ENCODE data around the gene GADD45B.
"Not testable (repeated sequence)": the region's sequence is repeated elsewhere in the genome, so short reads cannot be mapped to it uniquely, and the experiment has no call there.

GADD45B gene

DNA sequence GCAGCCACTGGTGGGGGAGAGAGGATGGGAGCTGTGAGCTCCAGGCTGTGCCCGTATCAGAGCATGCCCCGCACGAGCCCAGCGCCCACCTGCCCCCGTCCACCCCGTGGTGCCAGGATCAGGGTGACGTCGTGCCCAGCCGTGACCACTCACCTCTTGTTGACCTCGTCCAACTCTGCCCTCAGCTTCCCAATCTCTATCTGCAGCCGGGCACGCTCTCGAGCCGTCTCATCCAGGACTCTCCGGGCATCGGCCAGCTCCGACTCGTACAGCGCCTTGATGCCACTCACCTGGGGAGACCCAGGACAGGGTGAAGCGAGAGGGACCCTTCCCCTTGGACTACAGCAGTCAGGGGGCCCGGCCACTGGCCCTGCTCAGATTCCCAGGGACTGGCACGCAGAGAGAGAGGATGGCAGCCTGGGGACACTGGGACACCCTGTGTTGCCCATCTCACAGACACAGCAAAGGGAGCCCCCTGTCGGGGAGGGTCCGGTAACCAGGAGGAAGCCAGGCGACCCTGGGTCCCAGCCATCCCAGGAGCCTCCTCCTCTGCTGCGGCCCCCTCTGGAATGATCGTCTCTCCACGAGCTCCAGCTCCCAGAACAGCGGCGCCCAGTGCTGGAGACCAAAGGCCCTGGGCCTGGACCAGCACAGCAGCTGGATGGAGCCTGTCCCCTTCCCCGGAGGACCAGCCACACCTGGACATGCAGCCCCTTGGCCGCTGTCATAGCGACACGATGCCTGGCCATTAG is 31.5 kb upstream of the GADD45B start:
- DNase-seq (ENCODE audit: low spot score): no peak

DNA sequence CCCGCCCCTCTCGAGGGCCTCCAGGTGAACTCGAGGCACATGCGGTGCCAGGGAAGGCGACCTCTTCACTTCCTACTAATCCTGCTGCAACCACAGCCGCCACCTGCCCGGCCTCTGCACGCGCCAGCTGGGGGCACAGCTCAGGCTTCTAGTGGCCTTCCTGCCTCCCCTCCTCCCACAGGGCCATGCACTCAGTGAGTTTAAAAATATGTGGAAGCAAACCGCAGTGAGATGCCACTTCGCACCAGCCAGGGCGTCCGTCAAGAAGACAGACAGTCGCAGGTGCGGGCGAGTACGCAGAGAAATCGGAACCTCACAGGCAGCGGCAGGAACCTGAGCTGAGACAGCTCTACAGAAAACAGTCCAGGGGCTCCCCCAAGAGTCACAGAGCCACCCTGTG is 29.5 kb upstream of the GADD45B start:
- DNase-seq (ENCODE audit: low spot score): no peak

DNA sequence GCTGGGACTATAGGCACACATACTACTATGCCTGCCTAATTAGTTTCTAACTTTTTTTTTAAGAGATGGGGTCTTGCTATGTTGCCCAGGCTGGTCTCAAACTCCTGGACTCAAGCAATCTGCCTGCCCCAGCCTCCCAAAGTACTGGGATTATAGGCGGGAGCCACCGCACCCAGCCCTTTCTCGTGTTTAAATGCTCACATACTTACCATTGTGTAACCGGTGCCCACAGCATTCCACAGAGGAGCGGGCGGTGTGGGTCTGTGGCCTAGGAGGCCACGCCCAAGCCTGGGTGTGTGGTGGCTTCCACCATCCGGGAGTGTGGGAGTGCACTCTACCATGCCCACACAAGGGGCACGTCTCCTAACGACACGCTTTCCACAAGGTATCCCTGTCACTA is 26.9 kb upstream of the GADD45B start:
- DNase-seq (ENCODE audit: low spot score): peak; percentile 35

- DNase-seq (ENCODE audit: low spot score): no peak
These were observed 24.8 kb upstream of the GADD45B start for GRCh38 chr19:2451138-2451537.

- DNase-seq (ENCODE audit: low spot score): no peak
These were observed 24.2 kb upstream of the GADD45B start for GRCh38 chr19:2451741-2452140.

DNA sequence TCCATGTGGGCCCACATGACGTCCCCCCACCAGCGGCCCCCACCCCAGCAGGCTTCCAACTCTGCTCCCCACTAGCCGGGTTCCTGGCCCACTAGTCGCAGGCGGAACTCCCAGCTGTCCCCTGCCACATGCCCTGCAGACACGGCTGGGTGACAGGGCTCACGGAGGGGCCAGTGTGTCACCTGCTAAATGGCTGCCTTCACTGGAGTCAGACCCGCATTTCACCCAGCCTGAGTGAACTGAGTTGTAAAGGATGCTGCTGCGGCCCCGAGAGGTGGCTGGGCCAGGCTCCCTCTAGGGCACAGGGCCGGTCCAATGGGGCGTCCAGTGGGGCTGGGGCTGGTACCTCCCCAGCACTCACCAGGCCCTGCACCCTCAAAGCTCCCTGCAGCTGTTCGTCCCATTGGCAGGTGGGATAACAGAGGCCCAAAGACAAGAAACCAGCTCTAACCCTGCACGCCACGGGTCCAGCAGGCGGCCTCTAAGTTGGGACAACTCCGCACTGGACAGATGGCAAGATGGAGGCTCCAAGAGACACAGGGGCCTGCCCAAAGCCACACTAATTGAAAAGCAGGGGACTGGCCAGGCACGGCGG is 22.4 kb upstream of the GADD45B start:
- no peak for DNase-seq (ENCODE audit: low spot score)

DNA sequence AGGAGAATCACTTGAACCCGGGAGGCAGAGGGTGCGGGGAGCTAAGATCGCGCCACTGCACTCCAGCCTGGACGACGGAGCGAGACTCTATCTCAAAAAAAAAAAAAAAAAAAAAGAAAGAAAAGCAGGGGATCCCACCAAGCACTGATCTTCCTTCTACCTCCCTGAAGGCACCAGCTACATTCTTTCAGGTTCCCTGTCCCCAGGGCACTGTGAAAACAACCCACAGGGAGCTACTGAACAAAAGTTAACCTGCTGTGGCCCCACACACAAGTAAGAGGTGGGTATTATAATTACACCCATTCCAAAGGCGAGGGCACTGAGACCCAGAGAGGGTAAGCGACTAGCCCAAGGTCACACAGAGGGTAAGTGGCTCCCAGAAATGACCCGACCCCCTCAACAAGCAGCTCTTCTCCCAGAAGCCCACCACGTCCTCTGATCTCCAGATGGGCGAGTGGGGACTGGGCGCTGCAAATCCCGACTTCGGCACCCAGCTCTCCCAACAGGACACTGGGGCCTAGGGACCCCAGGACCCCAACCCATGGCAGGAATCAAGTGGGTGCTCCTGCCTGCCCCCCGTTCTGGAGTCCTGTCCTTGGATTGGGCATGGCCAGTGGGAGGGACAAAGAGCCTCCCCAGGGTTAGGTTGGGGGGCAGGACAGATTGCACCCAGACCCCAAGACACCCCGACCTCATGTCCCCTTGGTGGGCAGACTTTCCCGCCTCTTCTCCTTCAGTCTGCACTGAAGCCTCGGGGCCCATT is 21.5 kb upstream of the GADD45B start:
- no peak for DNase-seq (ENCODE audit: low spot score)

DNA sequence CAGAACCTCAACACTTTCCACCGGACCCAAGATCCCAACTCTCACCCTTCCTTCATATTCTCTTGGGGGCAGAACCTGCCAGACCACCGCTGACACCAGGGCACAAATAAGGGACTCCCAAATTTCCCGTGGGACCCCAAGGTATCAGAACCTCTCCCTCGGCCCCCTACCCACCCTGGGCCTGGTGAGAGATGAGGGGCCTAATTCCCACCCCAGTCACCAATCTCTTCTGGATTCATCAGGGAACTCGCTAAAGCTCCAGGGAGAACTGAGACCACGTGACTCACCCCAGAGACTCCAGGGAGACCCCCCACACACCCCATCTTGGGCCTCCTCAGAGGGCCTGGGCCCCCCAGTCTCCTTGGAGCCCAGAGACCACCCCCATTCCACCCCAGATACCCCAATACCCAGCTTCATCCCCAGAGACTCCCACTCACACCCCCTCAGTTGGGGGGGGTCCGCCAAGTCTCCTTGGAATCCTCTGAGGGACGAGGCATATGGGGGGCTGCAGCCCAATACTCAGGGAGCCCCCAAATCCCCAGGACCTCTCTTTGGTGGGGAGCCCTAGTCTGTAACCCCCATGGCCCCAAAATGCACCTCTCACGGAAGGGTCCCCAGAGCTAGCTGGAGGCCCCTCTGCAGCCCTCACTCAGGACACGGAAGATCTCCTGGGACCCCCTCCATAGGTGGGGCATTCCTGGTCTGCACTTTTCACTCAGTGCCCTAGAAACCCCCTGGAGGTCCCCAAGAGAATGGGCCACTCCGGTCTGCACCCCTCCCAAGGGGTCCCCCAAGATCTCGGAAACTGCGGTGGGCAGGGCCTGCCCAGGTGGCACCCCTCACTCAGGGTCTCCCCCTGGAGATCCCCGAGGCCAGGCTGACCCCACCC is 20.7 kb upstream of the GADD45B start:
- DNase-seq (ENCODE audit: low spot score): no peak

- peak; percentile 58 for DNase-seq (ENCODE audit: low spot score)
These were observed 19.9 kb upstream of the GADD45B start for GRCh38 chr19:2455851-2456570.

DNA sequence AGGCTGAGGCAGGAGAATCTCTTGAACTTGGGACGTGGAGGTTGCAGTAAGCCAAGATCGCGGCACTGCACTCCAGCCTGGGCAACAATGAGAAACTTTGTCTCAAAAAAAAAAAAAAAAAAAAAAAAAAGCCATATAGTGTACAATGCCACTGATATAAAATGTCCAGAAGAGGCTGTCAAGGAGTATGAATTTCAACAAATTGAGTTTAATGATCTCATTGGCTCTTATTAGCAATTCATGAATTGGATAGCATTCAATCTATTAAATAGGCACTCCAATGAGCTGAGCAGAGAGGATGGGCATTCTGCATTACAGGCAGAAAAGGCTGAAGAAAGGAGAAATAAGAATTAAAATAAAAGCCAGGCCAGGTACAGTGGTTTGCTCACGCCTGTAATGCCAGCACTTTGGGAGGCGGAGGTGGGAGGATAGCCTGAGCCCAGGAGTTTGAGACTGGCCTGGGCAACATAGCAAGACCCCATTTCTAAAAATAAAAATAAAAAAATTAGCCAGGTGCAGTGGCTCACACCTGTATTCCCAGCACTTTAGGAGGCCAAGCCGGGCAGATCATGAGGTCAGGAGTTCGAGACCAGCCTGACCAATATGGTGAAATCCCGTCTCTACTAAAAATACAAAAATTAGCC is 18.4 kb upstream of the GADD45B start:
- no peak for DNase-seq (ENCODE audit: low spot score)

DNA sequence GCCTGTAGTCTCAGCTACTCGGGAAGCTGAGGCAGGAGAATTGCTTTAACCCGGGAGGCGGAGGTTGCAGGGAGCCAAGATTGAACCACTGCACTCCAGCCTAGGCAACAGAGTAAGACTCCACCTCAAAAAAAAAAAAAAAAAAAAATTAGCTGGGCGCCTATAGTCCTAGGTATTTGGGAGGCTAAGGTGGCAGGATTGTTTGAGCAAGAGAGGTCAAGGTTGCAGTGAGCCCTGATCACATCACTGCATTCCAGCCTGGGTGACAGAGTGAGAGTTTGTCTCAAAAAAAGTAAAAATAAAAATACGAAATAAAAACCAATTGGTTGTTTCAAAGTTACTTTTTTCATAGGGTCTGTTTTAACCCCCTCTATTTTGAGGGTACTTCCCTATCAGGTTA is 17.9 kb upstream of the GADD45B start:
- DNase-seq (ENCODE audit: low spot score): no peak

DNA sequence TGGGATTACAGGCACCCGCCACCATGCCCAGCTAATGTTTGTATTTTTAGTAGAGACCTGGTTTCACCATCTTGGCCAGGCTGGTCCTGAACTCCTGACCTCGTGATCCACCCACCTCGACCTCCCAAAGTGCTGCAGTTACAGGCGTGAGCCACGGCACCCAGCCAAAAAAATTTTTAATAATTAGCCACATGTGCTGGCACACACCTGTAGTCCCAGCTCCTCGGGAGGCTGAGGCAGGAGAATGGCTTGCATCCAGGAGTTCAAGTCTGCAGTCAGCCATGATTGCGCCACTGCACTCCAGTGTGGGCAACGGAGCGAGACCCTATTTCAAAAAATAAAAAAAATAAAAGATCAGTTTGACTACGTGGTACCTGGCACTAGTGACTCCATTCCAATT is 17.2 kb upstream of the GADD45B start:
- not testable (repeated sequence) for DNase-seq (ENCODE audit: low spot score)

- DNase-seq (ENCODE audit: low spot score): no peak
These were observed 15.7 kb upstream of the GADD45B start for GRCh38 chr19:2460245-2460644.

DNA sequence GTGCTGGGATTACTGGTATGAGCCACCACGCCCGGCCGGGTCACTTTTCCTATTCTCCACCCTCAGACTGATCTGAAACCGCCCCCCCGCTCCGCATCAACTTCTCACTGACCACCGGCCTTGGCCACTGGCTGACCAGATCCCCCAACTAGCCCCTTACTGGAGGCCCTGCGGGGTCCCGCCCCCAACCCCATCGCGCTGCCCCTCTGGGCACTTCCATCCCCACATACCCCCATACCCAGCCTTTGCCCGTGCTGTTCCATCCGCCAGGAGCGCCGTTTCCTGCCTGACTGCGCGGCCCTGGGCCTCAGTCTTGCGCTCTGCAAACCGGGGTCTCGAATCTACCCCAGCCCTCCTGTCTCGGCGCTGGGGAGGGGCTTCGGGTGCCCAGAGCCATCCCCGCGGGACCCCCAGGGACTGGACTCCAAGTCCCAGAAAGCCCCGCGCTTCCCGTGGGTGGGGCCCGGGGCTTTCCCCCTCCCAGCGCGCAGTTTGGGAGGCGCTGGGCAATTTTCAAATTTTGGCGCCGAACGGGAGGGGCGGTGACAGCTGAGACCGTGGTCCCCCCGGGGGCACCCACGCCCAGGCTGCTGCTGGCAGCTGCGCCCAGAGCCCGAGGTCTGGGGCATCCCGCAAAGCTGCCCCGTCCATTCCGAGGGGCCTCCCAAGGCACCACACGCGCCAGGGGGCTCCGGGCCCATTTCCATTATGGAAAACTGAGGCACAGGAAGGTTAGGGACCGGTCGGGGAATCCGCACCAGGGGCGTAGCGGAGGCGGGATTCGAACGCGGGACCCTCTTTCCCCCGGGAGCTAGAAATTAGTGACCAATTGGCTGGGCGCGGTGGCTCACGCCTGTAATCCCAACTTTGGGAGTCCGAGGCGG is 13.9 kb upstream of the GADD45B start:
- DNase-seq (ENCODE audit: low spot score): peak; percentile 78

GRCh38 chr19:2462635-2463421 is 13.1 kb upstream of the GADD45B start:
- peak; percentile 93 for DNase-seq (ENCODE audit: low spot score)

- DNase-seq (ENCODE audit: low spot score): not testable (repeated sequence)
These were observed 12.2 kb upstream of the GADD45B start for GRCh38 chr19:2463694-2464093.

DNA sequence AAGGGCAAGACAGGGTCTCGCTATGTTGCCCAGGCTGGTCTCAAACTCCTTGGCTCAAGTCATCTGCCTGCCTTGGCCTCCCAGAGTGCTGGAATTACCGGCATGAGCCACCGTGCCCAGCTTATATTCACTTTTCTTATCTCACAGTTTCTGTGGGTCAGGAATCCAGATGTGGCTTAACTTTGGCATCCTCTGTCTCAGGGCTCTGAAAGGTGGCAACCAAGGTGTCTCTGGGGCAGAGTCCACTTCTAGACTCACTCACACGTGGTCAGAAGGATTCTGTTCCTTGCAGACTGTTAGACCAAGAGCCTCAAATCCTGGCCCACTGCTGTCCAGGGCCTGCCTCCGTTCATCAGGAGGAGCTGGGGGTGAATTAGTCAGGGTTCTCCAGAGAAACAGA is 11.5 kb upstream of the GADD45B start:
- no peak for DNase-seq (ENCODE audit: low spot score)

GRCh38 chr19:2468596-2468995 is 7.3 kb upstream of the GADD45B start:
- no peak for DNase-seq (ENCODE audit: low spot score)

Measured in AG08395 (cell line).